Thymus (tissue), 11 donors: ENCODE data around the gene LY9. TPM values are rescaled to one million over a fixed set of nuclear protein-coding genes. Genes with fewer than 3 reads are reported as not detected.
A peak's percentile ranks its signal among the peaks of the same experiment; 100 is the strongest.
"Not testable (repeated sequence)": the region's sequence is repeated elsewhere in the genome, so short reads cannot be mapped to it uniquely, and the experiment has no call there.

Experiments
- DNase-seq, 9 donors: peaks; one replicate each; pipeline ENCODE4 v3.0.0-alpha.2; 2013; ENCODE audit warnings: low spot score in 9 of 9, low read depth in 6 of 9, missing footprints in 1 of 9
- H3K27ac ChIP-seq, 2 donors: one replicate each; pipeline ENCODE4 v1.5.1; 2013; ENCODE audit warnings: control low read depth in 1 of 2, low read depth in 1 of 2, low read length in 1 of 2, mild to moderate bottlenecking in 1 of 2, moderate library complexity in 1 of 2
- H3K27me3 ChIP-seq, 2 donors: one replicate each; pipeline ENCODE4 v1.5.1; 2013; ENCODE audit warnings: low read length in 1 of 2; ENCODE audit not compliant: control insufficient read depth in 2 of 2, insufficient read depth in 1 of 2
- H3K36me3 ChIP-seq, 2 donors: one replicate each; pipeline ENCODE4 v1.5.1; 2013; ENCODE audit warnings: low read length in 1 of 2, mild to moderate bottlenecking in 1 of 2, moderate library complexity in 1 of 2; ENCODE audit not compliant: control insufficient read depth in 2 of 2, insufficient read depth in 2 of 2
- H3K4me1 ChIP-seq, 2 donors: one replicate each; pipeline ENCODE4 v1.5.1; 2013; ENCODE audit warnings: low read length in 2 of 2; ENCODE audit not compliant: control insufficient read depth in 2 of 2, insufficient read depth in 2 of 2
- H3K4me3 ChIP-seq, 2 donors: one replicate each; pipeline ENCODE4 v1.5.1; 2013; ENCODE audit warnings: low read length in 2 of 2, control low read depth in 1 of 2, mild to moderate bottlenecking in 1 of 2
- H3K9me3 ChIP-seq, 2 donors: one replicate each; pipeline ENCODE4 v1.5.1; 2013; ENCODE audit warnings: low read length in 1 of 2, mild to moderate bottlenecking in 1 of 2; ENCODE audit not compliant: control insufficient read depth in 2 of 2, insufficient read depth in 1 of 2
- WGBS: extraction: QIAGEN DNeasy Blood & Tissue Kit; methylation state at CpG from one replicate; pipeline ENCODE4 v1.1.7; 2013; 5-methylcytosine and 5-hydroxymethylcytosine counted together
- polyA plus RNA-seq: library from polyadenylated mRNA; stranded (reverse); fragments of 200-250 nt; gene quantifications from one replicate; pipeline ENCODE4 v1.2.3, GENCODE V29; 2013
- total RNA-seq: library from RNA; stranded (reverse); fragments of 120-200 nt; gene quantifications from one replicate; pipeline ENCODE4 v1.2.4, GENCODE V29; 2013
- donor health status: healthy.

LY9 gene
- total and polyA plus RNA-seq, 2 donors, result 25.3 to 28.6 TPM

DNA sequence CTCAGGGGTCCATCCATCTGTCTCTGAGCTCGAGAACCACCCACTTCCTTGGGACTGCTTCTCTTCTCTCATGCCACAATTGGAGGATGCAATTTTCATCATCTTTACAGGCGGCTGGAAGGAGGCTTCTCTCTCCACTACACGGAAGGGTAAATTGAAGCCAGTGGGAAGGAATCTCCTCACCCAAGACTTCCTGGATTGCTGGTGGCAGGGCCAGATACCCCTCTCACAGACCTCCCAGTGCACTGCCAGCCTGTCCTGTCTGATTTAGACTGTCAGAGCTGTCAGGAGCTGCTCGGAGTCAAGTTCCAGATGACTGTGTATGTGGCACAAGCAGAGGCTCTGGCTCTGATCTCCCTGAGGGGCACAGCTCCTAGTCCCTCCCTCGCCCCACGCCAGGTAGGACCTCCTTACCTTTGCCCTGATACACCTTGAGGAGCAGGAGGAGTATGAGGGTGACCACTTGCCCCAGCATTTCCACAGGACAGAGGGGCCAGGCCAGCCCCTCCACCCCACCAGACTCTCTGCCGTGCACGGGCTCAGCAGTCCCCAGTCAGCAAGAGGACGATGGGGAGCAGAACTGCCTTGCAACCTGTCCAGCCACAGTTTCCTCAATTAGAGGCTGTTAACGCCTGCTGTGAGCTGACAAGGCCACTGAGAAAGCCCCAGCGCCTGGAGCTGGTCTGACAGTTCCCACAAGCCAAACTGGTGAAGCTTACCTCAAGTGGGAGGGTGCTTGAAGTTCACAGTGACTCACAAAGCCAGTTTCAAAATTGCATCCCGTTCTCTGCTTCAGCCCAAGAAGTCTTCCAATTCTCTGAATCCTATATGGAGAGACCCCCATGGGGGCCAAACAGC is 66.5 kb downstream of the LY9 start, which contains the start of gene CD244:
Gene CD244, minus strand, starts transcription at position 685 of the 858 bp plus-strand sequence. Its CDS starts 210 bp downstream, at position 475.
- WGBS, result 20% methylated on average over 12 of the region's 12 CpGs
- peak in 2 of 9 donors; percentile 25 to 45 for DNase-seq
- peaks cover 0 to 2% of the 10 kb centered on the region in 2 donors for H3K27me3 ChIP-seq
- no peaks in the 10 kb centered on the region for H3K36me3 ChIP-seq
- no peaks in the 10 kb centered on the region for H3K9me3 ChIP-seq
- H3K4me3 ChIP-seq, result no peak within 1 kb of the TSS
- no peak within 1 kb of the TSS for H3K27ac ChIP-seq
- peaks cover 4 to 18% of the 10 kb centered on the region in 2 donors for H3K4me1 ChIP-seq

DNA sequence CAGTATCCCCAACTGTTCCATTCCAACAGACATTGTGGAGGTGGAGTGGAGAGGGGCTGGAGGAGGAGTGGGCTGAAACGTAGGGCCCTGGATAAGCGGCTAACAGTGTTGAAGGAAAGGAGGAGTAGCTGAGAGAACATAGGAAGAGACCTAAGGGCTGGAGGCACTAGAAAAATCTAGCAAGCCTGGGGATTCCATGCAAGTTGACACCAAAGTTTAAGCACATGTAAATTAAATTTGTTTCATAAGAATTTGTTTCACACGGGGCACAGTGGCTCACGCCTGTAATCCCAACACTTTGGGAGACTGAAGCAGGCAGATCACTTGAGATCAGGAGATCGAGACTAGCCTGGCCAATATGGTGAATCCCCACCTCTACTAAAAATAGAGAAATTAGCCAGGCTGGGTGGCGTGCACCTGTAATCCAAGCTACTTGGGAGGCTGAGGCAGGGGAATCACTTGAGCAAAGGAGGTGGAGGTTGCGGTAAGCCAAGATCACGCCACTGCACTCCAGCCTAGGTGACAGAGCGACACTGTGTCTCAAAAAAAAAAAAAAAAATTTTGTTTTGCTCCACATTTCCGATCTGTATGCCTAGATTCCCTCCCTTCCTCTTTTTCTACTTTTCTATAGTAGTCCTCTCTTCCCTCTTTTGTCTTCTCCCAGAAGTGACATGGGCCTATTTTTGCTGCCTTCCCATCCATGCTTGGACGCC is 67.2 kb downstream of the LY9 start:
- Histone ChIP-seq H3K27me3 (peaks cover 0 to 2% of the 10 kb centered on the region in 2 donors), H3K4me1 (peaks cover 4 to 20% of the 10 kb centered on the region in 2 donors), H3K4me3 (no peak overlapping the region), H3K36me3 (no peaks in the 10 kb centered on the region), H3K9me3 (no peaks in the 10 kb centered on the region), H3K27ac (no peak overlapping the region)
- DNase-seq, result no peak
- 96% methylated on average over 11 of the region's 11 CpGs for whole genome bisulfite sequencing

DNA sequence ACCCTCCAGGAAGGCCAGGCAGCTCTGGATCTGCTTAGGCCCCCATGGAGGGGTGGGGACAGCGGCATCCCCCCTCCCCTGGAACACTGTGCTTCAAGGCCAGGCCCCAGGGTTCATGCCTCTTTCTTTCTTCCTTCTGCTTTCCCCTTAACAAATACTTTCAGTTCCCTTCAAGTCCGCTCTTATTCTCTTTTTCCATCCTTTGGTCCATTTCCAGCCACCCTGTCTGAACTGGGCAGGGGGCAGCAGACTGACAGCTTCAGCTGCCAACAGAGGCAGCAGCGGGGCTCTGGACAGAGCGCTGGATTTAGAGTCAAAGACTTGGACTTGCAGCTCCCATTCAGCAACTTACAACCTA is 67.8 kb downstream of the LY9 start:
- DNase-seq, result no peak
- 87% methylated on average over 4 of the region's 4 CpGs for WGBS
- no peak overlapping the region for H3K27ac ChIP-seq
- H3K4me3 ChIP-seq, result no peak overlapping the region
- H3K36me3 ChIP-seq, result no peaks in the 10 kb centered on the region
- H3K27me3 ChIP-seq, result peaks cover 0 to 2% of the 10 kb centered on the region in 2 donors
- no peaks in the 10 kb centered on the region for H3K9me3 ChIP-seq
- peaks cover 4 to 21% of the 10 kb centered on the region in 2 donors for H3K4me1 ChIP-seq

DNA sequence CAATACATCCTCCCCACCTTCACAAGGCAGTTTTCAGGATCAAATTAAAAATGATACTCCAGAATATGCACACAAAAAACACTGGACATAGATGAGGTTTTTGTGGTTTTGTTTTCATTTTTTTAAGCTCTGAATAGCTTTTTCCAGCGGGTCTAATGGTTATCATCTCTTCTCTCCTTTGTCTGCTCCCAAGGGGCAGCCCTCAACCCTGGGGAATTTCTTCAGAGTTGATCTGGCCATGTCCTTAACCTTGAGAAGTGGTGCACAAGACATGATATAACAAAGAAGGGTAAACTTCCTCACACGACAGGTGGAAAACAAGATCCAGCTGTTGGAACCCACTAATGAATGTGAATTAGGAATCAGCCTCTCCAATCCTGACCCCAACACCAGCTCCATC is 68.2 kb downstream of the LY9 start:
- Histone ChIP-seq H3K27ac (no peak overlapping the region), H3K4me1 (peaks cover 4 to 21% of the 10 kb centered on the region in 2 donors), H3K27me3 (peaks cover 0 to 2% of the 10 kb centered on the region in 2 donors), H3K4me3 (no peak overlapping the region), H3K36me3 (no peaks in the 10 kb centered on the region), H3K9me3 (no peaks in the 10 kb centered on the region)
- DNase-seq, result no peak
- WGBS, result 58% methylated on average over 2 of the region's 2 CpGs

DNA sequence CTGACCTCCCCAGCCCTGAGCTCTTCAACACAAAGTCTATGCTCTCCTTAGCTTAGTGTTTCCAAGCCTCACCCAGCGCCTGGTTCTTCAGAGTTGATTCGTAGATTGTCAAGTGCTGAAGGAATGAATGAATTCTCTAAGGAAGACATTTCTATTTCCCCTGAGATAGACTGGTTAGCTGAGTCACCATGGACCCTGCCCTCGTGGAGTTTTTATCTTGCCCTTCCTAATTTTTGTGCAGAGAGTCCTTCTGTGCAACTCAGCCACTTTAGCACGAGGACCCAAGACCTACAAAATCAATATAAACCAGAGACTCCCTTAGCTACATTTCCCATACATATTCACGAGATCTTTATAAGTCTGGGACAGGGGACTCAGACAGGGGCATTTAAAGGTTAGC is 69.4 kb downstream of the LY9 start:
- H3K9me3 ChIP-seq, result no peaks in the 10 kb centered on the region
- 93% methylated on average over 5 of the region's 5 CpGs for WGBS
- H3K27ac ChIP-seq, result no peak overlapping the region
- peaks cover 0 to 2% of the 10 kb centered on the region in 2 donors for H3K27me3 ChIP-seq
- DNase-seq, result no peak
- no peaks in the 10 kb centered on the region for H3K36me3 ChIP-seq
- no peak overlapping the region for H3K4me3 ChIP-seq
- H3K4me1 ChIP-seq, result peaks cover 4 to 21% of the 10 kb centered on the region in 2 donors

DNA sequence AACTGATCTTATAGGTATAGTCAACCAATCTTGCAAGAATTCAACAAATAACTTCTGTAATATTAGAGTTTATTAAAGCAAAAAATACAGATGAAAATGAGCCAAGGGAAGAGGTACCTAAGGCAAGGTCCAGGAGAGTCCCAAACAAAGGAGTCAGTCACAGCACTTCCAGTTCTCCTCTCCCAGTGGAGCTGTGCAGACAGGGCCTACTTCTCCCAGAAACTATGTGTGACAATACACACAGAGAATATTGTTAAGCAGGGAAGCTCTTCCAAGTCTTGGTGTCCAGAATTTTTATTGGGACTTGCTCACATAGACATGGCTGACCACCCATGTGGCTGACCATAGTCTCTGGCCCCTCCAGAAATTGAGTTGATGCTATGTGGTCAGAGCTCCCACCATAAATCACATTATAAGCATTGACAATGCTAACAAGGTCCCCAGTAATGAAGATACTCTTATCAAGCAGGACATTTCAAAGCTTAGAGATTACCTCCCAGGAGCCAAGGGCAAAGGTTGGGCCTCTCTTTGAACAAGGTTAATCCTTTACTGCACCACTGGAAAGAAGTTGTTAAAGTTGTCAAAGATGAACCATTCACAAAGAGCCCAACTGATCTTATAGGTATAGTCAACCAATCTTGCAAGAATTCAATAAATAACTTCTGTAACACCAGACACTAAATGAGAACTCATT is 70.2 kb downstream of the LY9 start:
- DNase-seq, result no peak
- Histone ChIP-seq H3K36me3 (no peaks in the 10 kb centered on the region), H3K27ac (no peak overlapping the region), H3K9me3 (no peaks in the 10 kb centered on the region), H3K27me3 (peaks cover 0 to 2% of the 10 kb centered on the region in 2 donors), H3K4me1 (peaks cover 4 to 21% of the 10 kb centered on the region in 2 donors), H3K4me3 (no peak overlapping the region)

DNA sequence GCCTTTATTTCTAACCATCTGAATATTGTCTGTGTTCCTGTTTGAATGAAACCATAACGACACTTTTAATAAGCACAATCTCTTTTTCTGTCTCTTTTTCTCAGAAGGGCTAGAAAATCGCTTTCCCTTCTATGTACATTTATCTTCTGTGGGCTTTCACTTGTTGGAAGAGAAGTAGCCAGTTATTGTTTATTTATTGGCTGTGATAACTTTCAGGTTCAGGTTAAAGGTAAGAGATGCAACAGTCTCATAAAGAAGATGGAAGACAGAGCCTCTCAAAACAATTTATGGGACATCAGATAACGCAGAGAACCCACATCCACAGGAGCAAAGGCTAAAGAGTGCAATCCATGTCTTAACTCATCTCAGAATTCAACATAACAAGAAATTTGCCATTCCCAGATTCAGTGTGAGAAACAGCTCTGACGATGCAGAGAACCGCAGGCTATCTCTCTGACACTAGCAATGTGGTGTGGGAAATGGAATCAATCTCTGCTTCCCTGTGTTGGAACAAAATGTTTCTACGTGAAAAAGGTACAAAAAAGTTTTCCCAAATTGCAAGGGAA is 70.8 kb downstream of the LY9 start:
- no peak overlapping the region for H3K27ac ChIP-seq
- no peaks in the 10 kb centered on the region for H3K9me3 ChIP-seq
- DNase-seq, result no peak
- no peak overlapping the region for H3K4me3 ChIP-seq
- H3K36me3 ChIP-seq, result no peaks in the 10 kb centered on the region
- peaks cover 0 to 2% of the 10 kb centered on the region in 2 donors for H3K27me3 ChIP-seq
- peaks cover 4 to 21% of the 10 kb centered on the region in 2 donors for H3K4me1 ChIP-seq
- 96% methylated on average over 6 of the region's 6 CpGs for WGBS

DNA sequence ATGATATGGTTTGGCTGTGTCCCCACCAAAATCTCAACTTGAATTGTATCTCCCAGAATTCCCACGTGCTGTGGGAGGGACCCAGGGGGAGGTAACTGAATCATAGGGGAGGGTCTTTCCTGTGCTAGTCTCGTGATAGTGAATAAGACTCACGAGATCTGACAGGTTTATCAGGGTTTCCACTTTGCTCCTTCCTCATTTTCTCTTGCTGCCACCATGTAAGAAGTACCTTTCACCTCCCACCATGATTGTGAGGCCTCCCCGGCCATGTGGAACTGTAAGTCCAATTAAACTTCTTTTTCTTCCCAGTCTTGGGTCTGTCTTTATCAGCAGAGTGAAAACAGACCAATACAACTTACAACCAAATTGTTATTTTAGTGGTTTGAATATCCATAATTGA is 71.7 kb downstream of the LY9 start:
- peaks cover 1 to 12% of the 10 kb centered on the region in 2 donors for H3K4me1 ChIP-seq
- H3K27ac ChIP-seq, H3K4me3 ChIP-seq, H3K27me3 ChIP-seq, H3K9me3 ChIP-seq, H3K36me3 ChIP-seq, DNase-seq: not testable (repeated sequence)
- 77% methylated on average over 4 of the region's 4 CpGs for WGBS
